ENCODE data around the gene FERMT1. TPM values are rescaled to one million over a fixed set of nuclear protein-coding genes. Genes with fewer than 3 reads are reported as not detected.

Gene FERMT1
- total RNA-seq, 1 donor from 2014 or later: 0.63 TPM

DNA sequence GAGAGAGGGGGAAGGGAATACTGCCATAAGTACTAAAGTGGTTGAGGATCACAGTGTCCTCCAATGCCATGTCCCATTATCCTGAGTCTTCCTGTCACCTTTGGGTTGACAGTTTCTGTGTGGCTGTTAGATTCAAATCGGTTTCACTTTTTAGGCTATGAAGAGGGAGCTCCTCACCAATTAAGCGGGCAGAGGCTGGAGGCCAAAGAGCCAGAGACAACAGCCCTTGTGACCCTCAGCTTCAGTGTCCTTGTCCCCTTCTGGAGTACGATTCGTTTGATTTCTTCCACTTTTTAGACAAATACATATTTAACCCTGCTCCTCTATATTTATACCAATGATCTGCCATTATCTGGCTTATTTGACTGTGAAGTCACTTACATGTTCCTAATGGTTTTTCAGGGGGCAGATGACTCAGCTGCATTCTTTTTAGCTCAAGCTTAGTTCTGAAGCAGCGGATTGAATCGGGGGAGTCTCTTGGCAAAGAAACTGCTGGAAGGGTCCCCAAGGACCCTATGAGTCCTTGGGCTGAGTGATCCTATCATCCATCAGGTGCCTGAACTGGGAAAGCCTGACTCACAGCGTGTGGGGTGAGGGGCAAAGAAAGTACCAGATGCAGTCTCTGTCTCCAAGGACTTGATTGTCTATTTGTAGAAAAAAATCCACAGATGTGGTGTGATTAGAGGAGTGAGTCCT lies 18.2 kb downstream of the FERMT1 start:
- peaks cover 5% of the 10 kb centered on the region for H3K4me1 ChIP-seq
- H3K9me3 ChIP-seq (replicated peaks): no peaks in the 10 kb centered on the region
- TF ChIP-seq, protein P1, sequence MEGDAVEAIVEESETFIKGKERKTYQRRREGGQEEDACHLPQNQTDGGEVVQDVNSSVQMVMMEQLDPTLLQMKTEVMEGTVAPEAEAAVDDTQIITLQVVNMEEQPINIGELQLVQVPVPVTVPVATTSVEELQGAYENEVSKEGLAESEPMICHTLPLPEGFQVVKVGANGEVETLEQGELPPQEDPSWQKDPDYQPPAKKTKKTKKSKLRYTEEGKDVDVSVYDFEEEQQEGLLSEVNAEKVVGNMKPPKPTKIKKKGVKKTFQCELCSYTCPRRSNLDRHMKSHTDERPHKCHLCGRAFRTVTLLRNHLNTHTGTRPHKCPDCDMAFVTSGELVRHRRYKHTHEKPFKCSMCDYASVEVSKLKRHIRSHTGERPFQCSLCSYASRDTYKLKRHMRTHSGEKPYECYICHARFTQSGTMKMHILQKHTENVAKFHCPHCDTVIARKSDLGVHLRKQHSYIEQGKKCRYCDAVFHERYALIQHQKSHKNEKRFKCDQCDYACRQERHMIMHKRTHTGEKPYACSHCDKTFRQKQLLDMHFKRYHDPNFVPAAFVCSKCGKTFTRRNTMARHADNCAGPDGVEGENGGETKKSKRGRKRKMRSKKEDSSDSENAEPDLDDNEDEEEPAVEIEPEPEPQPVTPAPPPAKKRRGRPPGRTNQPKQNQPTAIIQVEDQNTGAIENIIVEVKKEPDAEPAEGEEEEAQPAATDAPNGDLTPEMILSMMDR (IDR thresholded peaks at IDR 0.05; ENCODE audit: borderline replicate concordance): no peak
- no peaks in the 10 kb centered on the region for H3K36me3 ChIP-seq
- H3K27ac ChIP-seq (replicated peaks): no peak overlapping the region
- no peak overlapping the region for H3K4me3 ChIP-seq
- no peak for DNase-seq
- intact Hi-C loops (cut with micrococcal nuclease): no loop called here
- no peaks in the 10 kb centered on the region for H3K27me3 ChIP-seq (ENCODE audit: low read depth)

DNA sequence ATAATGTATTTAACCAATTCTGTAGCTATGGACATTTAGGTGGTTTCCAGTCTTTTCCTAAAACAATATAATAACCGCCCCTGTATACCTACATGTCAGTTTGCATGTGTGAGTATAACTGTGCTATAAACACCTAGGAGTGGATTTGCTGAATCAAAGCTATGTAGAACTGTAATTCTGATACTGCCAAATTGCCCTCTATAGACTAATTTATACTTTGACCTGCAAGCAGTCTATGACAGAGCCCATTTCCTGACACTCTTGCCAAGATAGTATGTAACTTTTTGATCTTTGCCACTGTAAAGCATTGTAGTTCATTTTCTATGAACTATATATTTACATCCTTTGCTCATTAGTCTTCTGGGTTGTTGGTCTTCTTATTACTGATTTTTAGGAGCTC lies 19.5 kb downstream of the FERMT1 start:
- no peaks in the 10 kb centered on the region for H3K36me3 ChIP-seq
- intact Hi-C loops (cut with micrococcal nuclease): no loop called here
- DNase-seq: no peak
- H3K27ac ChIP-seq (replicated peaks): no peak overlapping the region
- H3K27me3 ChIP-seq (ENCODE audit: low read depth): no peaks in the 10 kb centered on the region
- peaks cover 5% of the 10 kb centered on the region for H3K4me1 ChIP-seq
- no peaks in the 10 kb centered on the region for H3K9me3 ChIP-seq (replicated peaks)
- no peak overlapping the region for H3K4me3 ChIP-seq
- TF ChIP-seq, protein P1 (IDR thresholded peaks at IDR 0.05; ENCODE audit: borderline replicate concordance): no peak

DNA sequence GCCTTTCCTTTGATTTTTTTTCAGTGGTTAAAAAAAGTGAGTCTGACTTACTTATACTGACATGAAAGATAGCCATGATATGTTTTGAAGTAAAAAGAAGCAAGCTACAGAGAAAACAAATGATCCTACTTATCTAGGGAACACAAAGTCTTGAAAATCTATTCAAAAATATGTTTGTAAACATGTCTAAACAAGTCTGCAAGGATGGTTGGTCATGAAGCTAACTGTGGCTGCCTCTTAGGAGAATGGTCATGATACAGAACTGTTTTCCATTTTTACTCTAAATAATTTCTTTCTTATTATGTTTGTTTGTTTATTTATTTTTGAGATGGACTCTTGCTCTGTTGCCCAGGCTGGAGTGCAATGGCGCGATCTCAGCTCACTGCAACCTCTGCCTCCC lies 21.5 kb downstream of the FERMT1 start:
- no peaks in the 10 kb centered on the region for H3K27me3 ChIP-seq (ENCODE audit: low read depth)
- peaks cover 5% of the 10 kb centered on the region for H3K4me1 ChIP-seq
- intact Hi-C loops (cut with micrococcal nuclease): no loop called here
- no peak overlapping the region for H3K27ac ChIP-seq (replicated peaks)
- no peaks in the 10 kb centered on the region for H3K9me3 ChIP-seq (replicated peaks)
- no peaks in the 10 kb centered on the region for H3K36me3 ChIP-seq
- TF ChIP-seq, protein P1 (IDR thresholded peaks at IDR 0.05; ENCODE audit: borderline replicate concordance): no peak
- DNase-seq: no peak
- H3K4me3 ChIP-seq: no peak overlapping the region

DNA sequence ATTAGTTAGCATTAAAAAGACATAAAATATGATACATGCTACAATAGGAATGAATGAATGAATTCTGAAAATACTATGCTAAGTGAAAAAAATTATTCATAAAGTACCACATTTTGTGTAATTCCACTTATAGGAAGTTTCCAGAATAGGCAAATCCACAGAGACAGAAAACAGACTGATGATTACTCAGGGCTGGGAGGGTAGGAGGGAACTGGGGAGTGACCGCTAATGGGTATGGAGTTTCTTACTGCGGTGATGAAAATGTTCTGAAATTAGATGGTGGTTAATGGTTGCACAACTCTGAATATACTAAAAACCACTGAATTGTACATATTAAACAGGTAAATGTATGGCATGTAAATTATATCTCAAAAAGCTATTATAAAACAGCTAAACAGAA lies 22.6 kb downstream of the FERMT1 start:
- Histone ChIP-seq H3K27me3 (ENCODE audit: low read depth) (no peaks in the 10 kb centered on the region), H3K27ac (replicated peaks) (no peak overlapping the region), H3K9me3 (replicated peaks) (no peaks in the 10 kb centered on the region), H3K36me3 (no peaks in the 10 kb centered on the region), H3K4me3 (no peak overlapping the region), H3K4me1 (peaks cover 5% of the 10 kb centered on the region)
- no peak for DNase-seq
- intact Hi-C loops (cut with micrococcal nuclease): no loop called here
- TF ChIP-seq, protein P1 (IDR thresholded peaks at IDR 0.05; ENCODE audit: borderline replicate concordance): no peak

DNA sequence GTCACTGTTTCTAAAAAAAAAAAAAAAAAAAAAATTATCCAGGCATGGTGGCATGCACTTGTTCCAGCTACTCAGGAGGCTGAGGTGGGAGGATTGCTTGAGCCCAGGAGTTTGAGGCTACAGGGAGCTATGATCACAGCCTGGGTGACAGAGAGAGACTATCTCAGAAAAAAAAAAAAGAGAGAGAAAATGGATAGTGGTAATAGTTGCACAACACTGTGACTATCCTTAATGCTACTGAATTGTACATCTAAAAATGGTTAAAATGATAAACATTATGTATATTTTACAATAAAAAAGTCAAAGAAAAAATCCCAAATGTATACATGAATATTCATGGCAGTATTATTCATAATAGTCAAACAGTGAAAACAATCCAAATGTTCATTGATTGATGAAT lies 23.0 kb downstream of the FERMT1 start:
- DNase-seq: no peak
- Histone ChIP-seq H3K36me3 (no peaks in the 10 kb centered on the region), H3K9me3 (replicated peaks) (no peaks in the 10 kb centered on the region), H3K27ac (replicated peaks) (no peak overlapping the region), H3K4me3 (no peak overlapping the region), H3K27me3 (ENCODE audit: low read depth) (no peaks in the 10 kb centered on the region), H3K4me1 (peaks cover 5% of the 10 kb centered on the region)
- TF ChIP-seq, protein P1 (IDR thresholded peaks at IDR 0.05; ENCODE audit: borderline replicate concordance): no peak
- intact Hi-C loops (cut with micrococcal nuclease): no loop called here
